CD1c-positive myeloid dendritic cell (primary cell): ENCODE data around the gene RAB3C.

Experiments
- DNase-seq: peaks from one replicate; pipeline ENCODE4 v3.0.0-alpha.2; 2016; ENCODE audit errors: extremely low spot score

The RAB3C gene

GRCh38 chr5:58885260-58885659, 302.4 kb downstream of the RAB3C start:
- DNase-seq = no peak

GRCh38 chr5:58886315-58887207, 303.7 kb downstream of the RAB3C start:
- DNase-seq = peak; percentile 66

GRCh38 chr5:58887311-58887710, 304.4 kb downstream of the RAB3C start:
- no peak for DNase-seq

- no peak for DNase-seq
Observed at GRCh38 chr5:58887721-58888409, 305.0 kb downstream of the RAB3C start.

- DNase-seq = no peak
Observed at GRCh38 chr5:58890265-58890664, 307.4 kb downstream of the RAB3C start.

GRCh38 chr5:58890701-58891085, 307.8 kb downstream of the RAB3C start:
- no peak for DNase-seq

- DNase-seq = peak; percentile 66
Observed at GRCh38 chr5:58891086-58891970, 308.5 kb downstream of the RAB3C start.

- no peak for DNase-seq
Observed at GRCh38 chr5:58891971-58892343, 309.1 kb downstream of the RAB3C start.

GRCh38 chr5:58893551-58893950, 310.7 kb downstream of the RAB3C start:
- no peak for DNase-seq

- no peak for DNase-seq
Observed at GRCh38 chr5:58898006-58898405, 315.1 kb downstream of the RAB3C start.

- DNase-seq = no peak
Observed at GRCh38 chr5:58898538-58898937, 315.7 kb downstream of the RAB3C start.

- DNase-seq = no peak
Observed at GRCh38 chr5:58901271-58901670, 318.4 kb downstream of the RAB3C start.

- no peak for DNase-seq
Observed at GRCh38 chr5:58902305-58902704, 319.4 kb downstream of the RAB3C start.

GRCh38 chr5:58902765-58903164, 319.9 kb downstream of the RAB3C start:
- DNase-seq = no peak

- no peak for DNase-seq
Observed at GRCh38 chr5:58904737-58905136, 321.9 kb downstream of the RAB3C start.

- DNase-seq = no peak
Observed at GRCh38 chr5:58905944-58906343, 323.1 kb downstream of the RAB3C start.
